Left renal pelvis (tissue), 4 donors: ENCODE measurements around the gene ARHGAP8. TPM values are rescaled to one million over a fixed set of nuclear protein-coding genes. Genes with fewer than 3 reads are reported as not detected.

ENCODE experiments used
- DNase-seq, 4 donors: peaks; one replicate each; pipeline ENCODE4 v3.0.0-alpha.2; 2013; ENCODE audit warnings: low read depth in 4 of 4, low spot score in 3 of 4
- polyA plus RNA-seq, 4 donors: library from polyadenylated mRNA; unstranded; fragments of 120-200 nt; gene quantifications; one replicate each; pipeline ENCODE4 v1.2.1, GENCODE V29; 2013; ENCODE audit not compliant: insufficient read length in 4 of 4

Gene ARHGAP8
- polyA plus RNA-seq, 4 donors: 2.3 to 59.3 (median 25.2) TPM

DNA sequence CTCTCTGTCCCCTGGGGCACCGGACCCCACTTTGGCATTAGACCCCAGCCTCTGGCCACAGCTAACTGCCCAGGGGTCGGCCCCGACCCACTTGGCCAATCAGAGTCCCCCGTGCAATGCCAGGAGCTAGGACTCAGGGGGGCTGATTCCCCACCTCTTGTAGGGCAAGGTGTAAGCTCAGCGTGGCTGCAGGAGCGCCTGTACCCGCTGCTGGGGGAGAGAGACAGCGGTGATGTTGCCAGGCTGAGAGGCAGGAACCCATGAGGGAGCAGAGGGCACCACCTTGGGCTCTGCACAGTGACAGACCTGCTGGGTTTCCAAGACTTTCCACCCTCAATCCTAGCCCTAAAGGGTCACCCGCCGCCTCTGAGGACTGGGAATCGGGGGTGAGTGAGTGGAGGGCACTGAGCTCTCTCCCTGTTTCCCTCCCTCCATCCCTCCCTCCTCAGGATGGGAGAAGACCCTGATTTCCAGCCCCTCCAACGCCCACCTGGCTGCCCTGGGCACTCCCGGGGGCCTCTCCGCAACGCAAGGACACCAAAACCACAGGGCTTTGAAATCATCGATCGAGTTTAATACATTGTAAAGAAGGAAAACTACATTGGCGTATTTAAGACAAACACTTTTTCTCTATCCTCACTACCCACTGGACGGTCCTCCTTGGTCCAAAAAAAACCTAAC is 128.4 kb downstream of the ARHGAP8 start:
- no peak for DNase-seq

DNA sequence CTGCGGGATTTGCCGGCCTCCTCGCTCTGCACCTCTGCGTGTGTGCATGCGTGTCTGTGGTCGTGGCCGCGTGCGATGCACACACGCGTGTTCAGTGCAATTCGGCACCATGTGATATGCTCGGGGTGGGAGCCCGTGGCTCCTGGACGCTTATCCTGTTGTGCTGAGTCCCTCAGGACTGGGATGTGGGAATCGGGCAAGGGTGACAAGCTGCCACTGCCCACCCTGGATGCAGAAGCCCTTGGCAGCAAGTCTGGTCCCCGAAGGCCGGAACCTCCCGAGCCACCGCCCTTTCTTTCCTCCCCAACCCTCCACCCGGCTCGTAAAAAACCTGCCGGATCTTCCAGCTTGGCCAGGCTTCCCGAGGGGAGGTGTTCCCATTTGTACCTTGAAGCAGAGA is 129.2 kb downstream of the ARHGAP8 start:
- no peak for DNase-seq

DNA sequence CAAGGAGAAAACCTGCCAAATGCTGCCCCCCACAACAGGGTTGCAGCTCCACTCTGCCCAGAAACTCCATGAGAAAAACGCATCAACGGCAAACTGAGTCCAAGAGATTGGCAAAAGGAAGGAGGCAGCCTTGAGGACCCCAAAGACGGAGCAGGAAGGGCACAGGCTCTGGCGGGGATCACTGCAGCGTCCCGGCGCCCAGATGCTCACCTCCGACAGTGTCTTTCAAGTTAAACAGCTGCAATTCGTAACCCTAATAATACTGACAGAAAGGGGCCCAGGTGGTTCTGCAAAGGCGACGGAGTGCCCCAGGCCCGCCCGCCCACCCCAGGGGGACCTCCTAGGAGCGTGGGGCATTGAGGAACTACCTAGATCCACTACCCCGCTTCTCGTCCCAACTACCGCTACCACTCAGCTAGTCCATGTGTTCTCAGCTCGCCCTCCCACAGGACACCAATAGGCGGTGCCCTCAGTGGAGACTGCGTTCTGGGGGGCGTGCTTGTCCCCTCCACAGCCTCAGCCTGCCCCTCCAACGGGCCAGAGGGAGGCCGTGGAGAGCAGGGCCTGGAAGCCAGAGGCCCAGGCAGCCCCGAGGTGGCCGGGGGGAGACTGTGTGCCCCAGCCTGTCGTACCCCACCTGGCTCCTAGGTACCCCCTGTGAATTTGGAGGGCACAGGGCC is 130.0 kb downstream of the ARHGAP8 start:
- DNase-seq: no peak

GRCh38 chr22:44883011-44883421 is 130.6 kb downstream of the ARHGAP8 start:
- DNase-seq: no peak

DNA sequence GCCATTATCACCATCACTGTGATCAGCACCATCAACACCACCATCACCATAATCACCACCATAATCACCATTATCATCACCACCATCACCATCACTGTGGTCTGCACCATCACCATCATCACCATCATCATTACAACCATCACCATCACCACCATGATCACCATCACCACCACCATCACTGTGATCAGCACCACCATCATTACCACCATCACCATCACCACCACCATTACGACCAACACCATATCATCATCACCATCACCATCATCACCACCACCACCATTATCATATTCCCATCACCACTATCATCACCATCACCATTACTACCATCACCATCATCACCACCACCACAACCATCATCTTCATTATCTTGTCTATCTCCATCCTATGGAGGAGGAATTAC is 132.2 kb downstream of the ARHGAP8 start:
- DNase-seq: no peak

GRCh38 chr22:44884968-44885805 is 132.8 kb downstream of the ARHGAP8 start:
- DNase-seq: no peak

DNA sequence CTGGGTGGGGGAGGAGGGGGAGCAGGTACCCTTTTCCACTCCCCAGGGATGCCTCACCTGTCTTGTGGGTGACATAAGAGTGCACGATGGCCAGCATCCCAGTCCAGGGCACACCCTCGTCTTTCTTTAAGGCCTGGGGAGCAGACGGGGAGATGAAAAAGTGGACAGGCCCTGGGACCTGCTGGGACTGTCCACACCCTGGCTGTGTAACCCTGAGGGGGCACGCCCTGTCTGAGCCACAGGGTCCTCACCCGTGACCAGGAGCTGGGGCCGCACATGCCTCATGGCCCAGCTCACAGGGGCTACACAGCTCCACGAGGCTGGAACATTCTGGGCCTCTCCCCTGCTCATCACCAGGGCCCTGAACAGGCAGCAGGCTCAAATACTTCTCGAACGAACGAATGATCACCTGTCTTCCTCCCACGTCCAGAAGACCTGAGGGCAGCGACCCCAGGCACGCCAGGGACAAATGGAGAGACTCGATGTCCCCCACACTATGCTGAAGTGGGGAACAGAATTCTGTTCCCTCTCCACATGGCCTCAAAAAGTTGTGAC is 133.5 kb downstream of the ARHGAP8 start:
- DNase-seq: no peak

GRCh38 chr22:44887941-44888366 is 135.6 kb downstream of the ARHGAP8 start:
- DNase-seq: no peak

DNA sequence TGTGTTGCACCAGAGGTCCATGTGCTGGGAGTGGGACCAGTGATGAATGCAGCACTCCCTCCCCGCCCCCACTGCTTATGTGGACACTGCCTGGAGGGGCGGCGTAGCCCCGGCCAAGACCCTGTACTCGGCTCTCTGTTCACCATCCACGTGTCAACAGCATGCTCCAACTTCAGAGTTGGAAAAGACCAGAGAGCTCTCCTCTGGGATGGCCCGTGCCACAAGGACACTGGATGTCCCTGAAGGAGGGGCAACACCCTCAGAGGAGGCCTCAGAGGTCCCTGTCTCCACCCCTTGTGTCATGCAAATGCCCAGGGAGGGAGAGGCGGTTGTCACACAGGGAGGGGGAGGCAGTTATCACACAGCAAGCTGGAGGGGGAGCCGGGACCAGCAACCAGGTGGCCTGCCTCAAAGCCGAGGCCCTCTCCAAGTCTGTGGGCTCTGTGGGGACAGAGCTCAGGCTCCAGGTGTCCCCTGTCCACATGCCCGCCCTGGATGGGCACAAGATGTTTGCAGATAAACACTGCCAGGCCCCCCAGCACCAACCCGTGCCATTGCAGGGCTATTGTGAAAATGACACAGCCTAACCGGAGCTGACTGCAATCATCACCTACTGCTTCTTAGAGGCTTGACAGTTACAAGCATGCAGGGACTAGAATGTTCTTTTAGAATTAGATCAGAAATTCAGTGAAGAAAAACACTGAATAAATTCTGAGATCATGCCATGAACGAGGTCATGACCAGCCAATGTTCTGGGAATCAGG is 136.3 kb downstream of the ARHGAP8 start:
- DNase-seq: no peak

- DNase-seq: no peak
Measured at GRCh38 chr22:44889255-44889878, 137.0 kb downstream of the ARHGAP8 start.

DNA sequence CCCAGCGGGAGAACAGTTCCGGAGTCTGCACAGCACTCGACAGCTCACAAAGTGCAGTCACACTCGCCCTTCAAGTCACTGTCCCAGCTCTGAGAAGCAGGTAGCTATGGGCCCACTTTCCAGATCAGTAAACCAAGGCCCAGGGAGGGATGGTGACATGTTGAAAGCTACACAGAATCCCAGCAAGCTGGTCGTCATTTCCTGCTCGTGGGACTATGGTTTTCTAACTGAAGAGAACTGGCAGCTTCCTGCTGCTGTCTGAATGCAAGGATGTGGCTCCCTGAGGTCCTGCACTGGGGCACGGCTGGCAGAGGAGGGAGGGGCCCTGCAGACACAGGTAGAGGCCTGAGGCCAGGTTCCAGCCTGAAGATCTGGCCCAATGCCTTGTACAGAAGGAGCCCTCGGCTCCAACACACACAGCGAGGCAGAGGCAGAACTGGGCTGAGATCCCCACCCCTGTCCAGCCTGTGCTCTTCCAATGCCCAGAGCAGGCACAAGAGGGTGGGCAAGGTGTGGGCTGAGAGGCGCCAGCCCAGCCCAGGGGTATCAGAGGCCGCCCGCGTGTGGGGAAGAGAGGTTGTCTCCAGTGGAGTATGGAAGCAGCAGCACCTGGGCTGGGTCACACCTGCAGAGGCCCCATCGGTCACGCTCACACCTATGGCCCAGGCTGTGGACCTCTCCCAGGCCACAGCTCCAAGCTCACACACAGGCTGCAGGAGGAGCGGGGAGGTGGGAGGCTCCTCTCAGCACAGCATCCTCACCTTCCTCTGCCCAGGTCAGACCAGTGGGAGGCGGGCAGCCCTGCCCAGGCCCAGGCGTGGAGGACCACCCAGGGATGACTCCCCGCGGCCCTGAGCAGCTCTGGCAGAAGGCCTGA is 138.3 kb downstream of the ARHGAP8 start:
- no peak for DNase-seq

DNA sequence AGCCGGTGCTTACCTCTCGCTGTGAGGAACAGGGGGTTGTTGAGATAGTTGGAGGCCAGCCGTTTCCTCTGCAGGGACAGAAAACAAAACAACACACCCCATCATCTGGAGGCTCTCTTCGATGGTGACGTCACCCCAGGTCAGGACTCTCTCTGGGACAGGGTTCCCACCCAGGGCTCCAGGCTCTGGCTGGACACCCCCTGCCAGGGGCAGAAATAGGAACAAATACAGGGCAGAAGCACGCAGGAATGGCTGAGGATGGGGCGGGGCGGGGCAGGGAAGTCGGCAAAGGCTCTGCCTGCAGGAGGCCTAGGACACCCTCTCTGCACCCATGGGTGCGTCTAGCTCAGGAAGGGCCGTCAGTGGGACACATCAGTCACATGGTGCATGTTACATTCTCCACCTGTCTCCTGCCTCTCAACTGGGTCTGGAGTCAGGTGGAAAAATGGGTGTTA is 138.9 kb downstream of the ARHGAP8 start:
- no peak for DNase-seq

DNA sequence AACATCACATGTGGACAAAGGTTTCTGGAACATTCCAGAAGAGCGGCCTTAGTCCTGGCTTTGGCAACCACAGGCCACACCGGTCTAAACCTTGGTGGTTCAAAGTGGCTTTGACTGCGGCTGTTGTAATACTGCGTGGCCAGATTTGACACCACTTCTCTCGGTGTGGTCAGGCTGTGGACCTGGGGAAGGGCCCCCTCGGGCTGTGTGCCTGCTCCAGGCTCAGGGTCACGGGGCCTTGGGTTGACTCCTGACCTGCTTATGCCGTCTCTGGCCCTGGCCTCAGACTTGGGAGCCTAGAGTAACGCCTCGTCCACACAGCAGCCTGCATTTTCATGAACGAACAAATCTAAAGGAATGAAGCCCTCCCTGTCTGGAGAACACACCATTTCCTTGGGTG is 139.4 kb downstream of the ARHGAP8 start:
- DNase-seq: no peak

DNA sequence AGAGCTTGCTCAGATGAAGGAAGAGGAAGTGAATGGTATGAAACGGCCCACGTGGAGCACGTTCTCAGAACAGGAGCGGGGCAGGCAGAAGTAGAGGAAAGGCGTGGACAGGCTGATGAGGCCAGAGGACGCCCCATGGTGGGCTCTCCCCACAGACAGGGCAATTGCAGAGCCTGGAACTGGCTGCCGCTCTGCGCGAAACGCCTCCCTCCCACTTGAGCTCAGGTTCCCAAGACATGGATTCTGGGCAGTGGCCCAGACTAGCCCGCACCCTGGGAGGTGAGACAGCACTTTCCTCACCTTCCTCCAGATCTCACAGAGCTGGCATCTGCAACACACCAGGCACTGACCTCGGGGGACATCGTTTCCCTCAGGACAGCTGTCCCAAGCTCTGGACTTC is 139.9 kb downstream of the ARHGAP8 start:
- no peak for DNase-seq

DNA sequence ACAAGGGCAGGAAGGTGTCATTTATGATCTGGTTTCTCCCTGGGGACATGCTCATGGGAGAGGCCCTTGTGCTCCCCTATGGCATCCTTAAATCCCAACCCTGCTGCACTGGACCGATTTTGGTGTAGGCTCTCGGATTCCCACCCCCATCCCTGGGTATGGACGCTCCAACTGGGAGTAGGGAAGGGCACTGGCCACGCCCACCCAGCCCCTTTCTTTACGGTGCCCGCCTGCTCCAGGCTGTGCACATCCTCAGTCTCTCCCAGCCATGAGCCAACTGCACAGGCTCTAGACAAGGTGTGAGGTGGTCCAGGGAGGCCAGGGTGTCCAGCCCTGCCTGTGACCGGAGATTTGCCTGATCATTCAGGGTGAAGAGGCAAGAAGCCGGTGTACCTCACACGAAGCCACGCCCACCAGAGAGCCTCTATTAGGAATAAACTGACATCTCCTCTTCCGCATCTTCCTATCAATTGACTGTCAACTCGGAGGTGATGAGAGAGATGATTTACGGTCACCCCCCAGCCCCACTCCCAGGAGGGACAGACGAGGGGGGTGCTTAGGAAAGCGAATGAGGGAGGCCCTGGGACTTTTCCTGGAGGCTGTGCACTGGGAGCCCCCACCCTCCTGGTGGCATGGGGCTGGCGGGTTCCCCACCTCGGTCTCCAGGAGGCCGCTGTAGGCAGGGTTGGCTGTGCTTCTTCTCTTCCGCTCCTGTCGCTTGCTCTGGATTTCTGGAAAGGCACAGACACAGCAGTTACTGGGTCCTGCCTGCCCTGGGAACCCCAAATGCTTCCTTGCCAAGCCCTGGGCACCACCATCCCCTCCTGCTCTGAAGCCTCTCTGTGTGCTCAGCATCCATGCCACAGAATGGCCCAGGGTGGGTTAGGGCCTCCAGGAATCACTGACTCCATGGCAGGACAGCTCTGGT is 140.7 kb downstream of the ARHGAP8 start:
- no peak for DNase-seq

GRCh38 chr22:44893731-44894080 is 141.3 kb downstream of the ARHGAP8 start:
- DNase-seq: no peak

DNA sequence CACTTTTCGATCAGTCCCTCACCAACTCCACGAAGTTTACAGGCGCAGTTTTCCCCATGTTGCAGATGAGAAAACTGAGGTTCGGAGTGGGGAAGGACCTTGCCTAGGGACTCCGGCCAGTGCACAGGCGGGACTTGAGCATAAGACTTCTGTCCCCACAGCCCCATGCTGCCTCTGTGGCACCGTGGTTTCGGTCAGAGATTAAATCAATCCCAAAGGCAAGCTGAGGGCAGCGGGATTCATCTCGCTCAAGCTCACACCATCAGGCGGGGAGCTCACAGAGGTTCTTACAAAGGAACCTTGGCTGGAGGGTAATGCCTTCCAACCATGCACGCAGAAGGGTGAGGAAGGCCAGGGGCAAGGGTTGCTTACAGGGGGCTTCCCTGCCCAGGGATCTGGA is 141.9 kb downstream of the ARHGAP8 start:
- DNase-seq: no peak

- no peak for DNase-seq
Measured at GRCh38 chr22:44894782-44895181, 142.4 kb downstream of the ARHGAP8 start.
